Liver (tissue), 9 donors: ENCODE results near the gene TXLNG. TPM values are rescaled to one million over a fixed set of nuclear protein-coding genes. Genes with fewer than 3 reads are reported as not detected.
A peak's percentile ranks its signal among the peaks of the same experiment; 100 is the strongest.

Source experiments
- DNase-seq: peaks from one replicate; pipeline ENCODE4 v3.0.0-alpha.2; 2017; ENCODE audit warnings: low spot score
- H3K27ac ChIP-seq, 2 donors: one replicate each; pipeline ENCODE4 v1.7.0; 2013; ENCODE audit warnings: inconsistent platforms in 2 of 2, low read length in 2 of 2, control low read depth in 1 of 2, low read depth in 1 of 2, mild to moderate bottlenecking in 1 of 2
- H3K27me3 ChIP-seq, 4 donors: one replicate each; pipeline versions ENCODE4 v1.6.1 to v1.7.0; 2013; ENCODE audit warnings: low read length in 3 of 4, inconsistent platforms in 1 of 4, mild to moderate bottlenecking in 1 of 4, moderate library complexity in 1 of 4; ENCODE audit not compliant: control insufficient read depth in 4 of 4, insufficient read depth in 4 of 4
- H3K36me3 ChIP-seq, 4 donors: one replicate each; pipeline versions ENCODE4 v1.6.1 to v1.7.0; 2013; ENCODE audit warnings: low read length in 3 of 4, mild to moderate bottlenecking in 3 of 4, low read depth in 1 of 4, moderate library complexity in 1 of 4; ENCODE audit not compliant: control insufficient read depth in 4 of 4, insufficient read depth in 3 of 4
- H3K4me1 ChIP-seq, 4 donors: one replicate each; pipeline versions ENCODE4 v1.6.1 to v1.7.0; 2013; ENCODE audit warnings: low read length in 3 of 4, mild to moderate bottlenecking in 3 of 4, moderate library complexity in 1 of 4; ENCODE audit not compliant: control insufficient read depth in 4 of 4, insufficient read depth in 4 of 4
- H3K4me3 ChIP-seq, 3 donors: one replicate each; pipeline versions ENCODE4 v1.6.1 to v1.7.0; 2013; ENCODE audit warnings: low read length in 3 of 3, control low read depth in 1 of 3, low read depth in 1 of 3, mild to moderate bottlenecking in 1 of 3
- H3K9ac ChIP-seq, 2 donors: one replicate each; pipeline ENCODE4 v1.7.0; 2013; ENCODE audit warnings: low read length in 2 of 2, mild to moderate bottlenecking in 2 of 2, moderate library complexity in 2 of 2, control low read depth in 1 of 2, low read depth in 1 of 2
- H3K9me3 ChIP-seq, 4 donors: one replicate each; pipeline versions ENCODE4 v1.6.1 to v1.7.0; 2013; ENCODE audit warnings: low read length in 3 of 4; ENCODE audit not compliant: control insufficient read depth in 4 of 4
- EGR1 ChIP-seq, 2 donors: IDR thresholded peaks; 2 replicates each; pipeline ENCODE4 v1.6.1; 2016 to 2018; ENCODE audit warnings: antibody characterized with exemption in 2 of 2, low read depth in 2 of 2
- FOXA1 ChIP-seq: IDR thresholded peaks from 2 replicates; pipeline ENCODE4 v1.6.1; 2016; ENCODE audit warnings: antibody characterized with exemption
- FOXA2 ChIP-seq: IDR thresholded peaks from 2 replicates; pipeline ENCODE4 v1.6.1; 2016; ENCODE audit warnings: antibody characterized with exemption
- GABPA ChIP-seq, 2 donors: IDR thresholded peaks in 1 of 2; conservative IDR thresholded peaks in 1 of 2; 2 replicates each; pipeline ENCODE4 v1.6.1; 2016; ENCODE audit warnings: antibody characterized with exemption in 2 of 2, mild to moderate bottlenecking in 1 of 2, moderate library complexity in 1 of 2
- HNF4A ChIP-seq, 2 donors: conservative IDR thresholded peaks; 2 replicates each; pipeline ENCODE4 v1.6.1; 2016; ENCODE audit warnings: antibody characterized with exemption in 2 of 2, mild to moderate bottlenecking in 2 of 2
- HNF4G ChIP-seq: IDR thresholded peaks from 2 replicates; pipeline ENCODE4 v1.6.1; 2016; ENCODE audit warnings: antibody characterized with exemption
- JUND ChIP-seq, 2 donors: IDR thresholded peaks; 2 replicates each; pipeline ENCODE4 v1.6.1; 2016; ENCODE audit warnings: antibody characterized with exemption in 2 of 2
- NR2F2 ChIP-seq: IDR thresholded peaks from 2 replicates; pipeline ENCODE4 v1.6.1; 2016; ENCODE audit warnings: antibody characterized with exemption
- RAD21 ChIP-seq, 2 donors: IDR thresholded peaks; 2 replicates each; pipeline ENCODE4 v1.6.1; 2016; ENCODE audit warnings: antibody characterized with exemption in 2 of 2, mild to moderate bottlenecking in 2 of 2
- SP1 ChIP-seq: IDR thresholded peaks from 2 replicates; pipeline ENCODE4 v1.6.1; 2018; ENCODE audit warnings: antibody characterized with exemption, mild to moderate bottlenecking
- TAF1 ChIP-seq: conservative IDR thresholded peaks from 2 replicates; pipeline ENCODE4 v1.6.1; 2016; ENCODE audit warnings: antibody characterized with exemption, mild to moderate bottlenecking
- YY1 ChIP-seq: IDR thresholded peaks from 2 replicates; pipeline ENCODE4 v1.6.1; 2016; ENCODE audit warnings: antibody characterized with exemption, mild to moderate bottlenecking
- WGBS: extraction: QIAGEN DNeasy Blood & Tissue Kit; methylation state at CpG from one replicate; pipeline ENCODE4 v1.1.7; 2013; 5-methylcytosine and 5-hydroxymethylcytosine counted together
- polyA plus RNA-seq, 2 donors: library from polyadenylated mRNA; stranded (reverse) in 1 of 2; unstranded in 1 of 2; fragments of 200-250 nt in 1 of 2; fragments of >200 nt in 1 of 2; fragmentation: Nextera tagmentation in 1 of 2; extraction: Ambion mirVana in 1 of 2; gene quantifications; one replicate each; pipeline versions ENCODE4 v1.2.1 to v1.2.3, GENCODE V29; 2013 to 2015
- total RNA-seq, 2 donors: library from RNA; depleted of rRNA; stranded (reverse); fragments of >200 nt; gene quantifications; one replicate each; pipeline ENCODE4 v1.2.3, GENCODE V29; 2014
- TF ChIP-seq, protein P1 (sequence below): IDR thresholded peaks from 2 replicates; pipeline ENCODE4 v1.6.1; 2016; ENCODE audit warnings: antibody characterized with exemption
- TF ChIP-seq, protein P2 (sequence below): IDR thresholded peaks from 2 replicates; pipeline ENCODE4 v1.6.1; 2016; ENCODE audit warnings: antibody characterized with exemption
- TF ChIP-seq, protein P3 (sequence below): IDR thresholded peaks from 2 replicates; pipeline ENCODE4 v1.6.1; 2016; ENCODE audit warnings: antibody characterized with exemption, mild to moderate bottlenecking
- TF ChIP-seq, protein P4 (sequence below): fragments of 150-350 bp; IDR thresholded peaks from 2 replicates; pipeline ENCODE4 v1.5.1; 2017; ENCODE audit warnings: improper control_type of control experiment, low read depth, low read length; ENCODE audit not compliant: missing input control
- TF ChIP-seq, protein P5 (sequence below): IDR thresholded peaks from 2 replicates; pipeline ENCODE4 v1.6.1; 2016; ENCODE audit warnings: antibody characterized with exemption
- donor health status: healthy.
- donor health status: healthy.
- donor health status: healthy.
- donor health status: healthy.
- donor health status: healthy.

TXLNG gene
- total and polyA plus RNA-seq, 4 donors, result 3.7 to 7.4 (median 5.1) TPM

DNA sequence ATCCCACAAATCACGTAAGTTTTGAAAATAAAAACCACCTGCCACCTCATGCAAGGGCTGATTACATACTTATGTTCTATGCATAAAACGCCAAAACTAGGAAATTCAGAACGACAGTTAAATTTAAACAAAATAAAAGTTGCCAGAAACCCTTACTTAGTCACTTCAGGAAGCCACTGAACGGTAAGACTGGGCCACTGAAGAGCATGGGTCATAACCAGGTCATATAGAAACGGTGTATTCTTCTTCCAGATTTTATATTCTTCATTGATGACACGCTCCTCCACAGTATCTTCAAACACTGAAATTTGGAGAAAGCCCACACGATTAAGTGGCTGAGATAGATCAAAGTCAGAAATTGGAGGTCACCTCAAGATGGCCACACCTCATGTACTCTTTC is 82.7 kb downstream of the TXLNG start:
- H3K9ac ChIP-seq, result peak overlapping the region in 1 of 2 donors; percentile 22
- peaks cover 5 to 24% (median 19%) of the 10 kb centered on the region in 4 donors for H3K4me1 ChIP-seq
- H3K27ac ChIP-seq, result no peak overlapping the region
- no peak for DNase-seq
- H3K27me3 ChIP-seq, result no peaks in the 10 kb centered on the region
- H3K9me3 ChIP-seq, result no peaks in the 10 kb centered on the region
- peak overlapping the region; percentile 61 to 86 (median 83) for H3K4me3 ChIP-seq
- TF ChIP-seq YY1 (peak; percentile 27), RAD21 (IDR thresholded peaks at IDR 0.05) (no peak)
- peaks cover 0 to 4% (median 0%) of the 10 kb centered on the region in 4 donors for H3K36me3 ChIP-seq
- 9% methylated on average over 7 of the region's 7 CpGs for WGBS

DNA sequence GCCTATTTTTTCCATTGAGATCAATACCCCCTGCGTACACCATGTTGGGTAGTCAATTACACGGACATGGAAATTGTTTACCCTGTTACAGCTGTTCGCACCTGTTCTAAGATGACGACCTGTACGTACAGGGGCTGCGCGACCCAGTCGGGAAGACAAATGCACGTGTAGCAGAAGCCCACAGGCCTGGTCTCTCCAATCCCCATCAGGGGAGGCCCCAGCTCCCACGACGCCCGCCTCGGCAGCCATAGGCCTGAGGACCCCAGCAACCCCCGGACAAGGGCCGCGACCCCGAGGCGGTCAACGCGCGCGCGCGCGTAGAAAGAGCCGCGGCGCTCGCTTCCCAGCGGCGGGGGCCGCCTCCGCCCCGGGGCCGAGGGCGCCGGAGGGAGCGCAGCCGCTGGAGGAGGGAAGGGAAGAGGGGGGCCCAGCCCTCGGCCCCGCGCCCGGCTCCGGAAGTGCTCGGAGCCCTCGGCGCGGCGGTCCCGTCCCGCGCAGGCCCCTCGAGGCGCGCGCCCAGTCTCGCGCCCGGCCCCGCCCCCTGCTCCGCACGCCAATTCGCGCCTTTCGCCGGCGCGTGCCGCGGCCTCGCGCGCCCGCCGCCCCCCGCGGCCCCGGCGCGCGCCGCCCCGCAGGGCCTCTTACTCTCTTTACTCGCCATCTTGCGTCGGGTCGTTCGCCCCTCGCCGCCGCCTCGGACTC is 83.3 kb downstream of the TXLNG start:
- Histone ChIP-seq H3K9ac (no peak overlapping the region), H3K36me3 (peaks cover 0 to 4% (median 0%) of the 10 kb centered on the region in 4 donors), H3K4me3 (peak overlapping the region; percentile 76 to 86 (median 83)), H3K9me3 (no peaks in the 10 kb centered on the region), H3K27me3 (no peaks in the 10 kb centered on the region), H3K4me1 (peaks cover 5 to 27% (median 19%) of the 10 kb centered on the region in 4 donors), H3K27ac (peak overlapping the region; percentile 73 to 86)
- under 1% methylated on average over 84 of the region's 92 CpGs for WGBS
- peak; percentile 45 for DNase-seq
- TF ChIP-seq, protein P1, sequence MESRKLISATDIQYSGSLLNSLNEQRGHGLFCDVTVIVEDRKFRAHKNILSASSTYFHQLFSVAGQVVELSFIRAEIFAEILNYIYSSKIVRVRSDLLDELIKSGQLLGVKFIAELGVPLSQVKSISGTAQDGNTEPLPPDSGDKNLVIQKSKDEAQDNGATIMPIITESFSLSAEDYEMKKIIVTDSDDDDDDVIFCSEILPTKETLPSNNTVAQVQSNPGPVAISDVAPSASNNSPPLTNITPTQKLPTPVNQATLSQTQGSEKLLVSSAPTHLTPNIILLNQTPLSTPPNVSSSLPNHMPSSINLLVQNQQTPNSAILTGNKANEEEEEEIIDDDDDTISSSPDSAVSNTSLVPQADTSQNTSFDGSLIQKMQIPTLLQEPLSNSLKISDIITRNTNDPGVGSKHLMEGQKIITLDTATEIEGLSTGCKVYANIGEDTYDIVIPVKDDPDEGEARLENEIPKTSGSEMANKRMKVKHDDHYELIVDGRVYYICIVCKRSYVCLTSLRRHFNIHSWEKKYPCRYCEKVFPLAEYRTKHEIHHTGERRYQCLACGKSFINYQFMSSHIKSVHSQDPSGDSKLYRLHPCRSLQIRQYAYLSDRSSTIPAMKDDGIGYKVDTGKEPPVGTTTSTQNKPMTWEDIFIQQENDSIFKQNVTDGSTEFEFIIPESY, result no peak
- TF ChIP-seq NR2F2 (no peak), EGR1 (IDR thresholded peaks at IDR 0.05; ENCODE audit: low read depth in 2 of 2) (no peak), HNF4A (conservative IDR thresholded peaks at IDR 0.05) (no peak), HNF4G (no peak), GABPA (IDR thresholded peaks at IDR 0.05 in 1 of 2, conservative IDR thresholded peaks at IDR 0.05 in 1 of 2) (no peak), FOXA2 (no peak), TAF1 (no peak), FOXA1 (no peak), SP1 (no peak), YY1 (no peak), JUND (IDR thresholded peaks at IDR 0.05) (no peak), RAD21 (IDR thresholded peaks at IDR 0.05) (no peak)
- TF ChIP-seq, protein P2, sequence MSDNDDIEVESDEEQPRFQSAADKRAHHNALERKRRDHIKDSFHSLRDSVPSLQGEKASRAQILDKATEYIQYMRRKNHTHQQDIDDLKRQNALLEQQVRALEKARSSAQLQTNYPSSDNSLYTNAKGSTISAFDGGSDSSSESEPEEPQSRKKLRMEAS, result no peak
- TF ChIP-seq, protein P3, sequence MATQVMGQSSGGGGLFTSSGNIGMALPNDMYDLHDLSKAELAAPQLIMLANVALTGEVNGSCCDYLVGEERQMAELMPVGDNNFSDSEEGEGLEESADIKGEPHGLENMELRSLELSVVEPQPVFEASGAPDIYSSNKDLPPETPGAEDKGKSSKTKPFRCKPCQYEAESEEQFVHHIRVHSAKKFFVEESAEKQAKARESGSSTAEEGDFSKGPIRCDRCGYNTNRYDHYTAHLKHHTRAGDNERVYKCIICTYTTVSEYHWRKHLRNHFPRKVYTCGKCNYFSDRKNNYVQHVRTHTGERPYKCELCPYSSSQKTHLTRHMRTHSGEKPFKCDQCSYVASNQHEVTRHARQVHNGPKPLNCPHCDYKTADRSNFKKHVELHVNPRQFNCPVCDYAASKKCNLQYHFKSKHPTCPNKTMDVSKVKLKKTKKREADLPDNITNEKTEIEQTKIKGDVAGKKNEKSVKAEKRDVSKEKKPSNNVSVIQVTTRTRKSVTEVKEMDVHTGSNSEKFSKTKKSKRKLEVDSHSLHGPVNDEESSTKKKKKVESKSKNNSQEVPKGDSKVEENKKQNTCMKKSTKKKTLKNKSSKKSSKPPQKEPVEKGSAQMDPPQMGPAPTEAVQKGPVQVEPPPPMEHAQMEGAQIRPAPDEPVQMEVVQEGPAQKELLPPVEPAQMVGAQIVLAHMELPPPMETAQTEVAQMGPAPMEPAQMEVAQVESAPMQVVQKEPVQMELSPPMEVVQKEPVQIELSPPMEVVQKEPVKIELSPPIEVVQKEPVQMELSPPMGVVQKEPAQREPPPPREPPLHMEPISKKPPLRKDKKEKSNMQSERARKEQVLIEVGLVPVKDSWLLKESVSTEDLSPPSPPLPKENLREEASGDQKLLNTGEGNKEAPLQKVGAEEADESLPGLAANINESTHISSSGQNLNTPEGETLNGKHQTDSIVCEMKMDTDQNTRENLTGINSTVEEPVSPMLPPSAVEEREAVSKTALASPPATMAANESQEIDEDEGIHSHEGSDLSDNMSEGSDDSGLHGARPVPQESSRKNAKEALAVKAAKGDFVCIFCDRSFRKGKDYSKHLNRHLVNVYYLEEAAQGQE, result no peak
- TF ChIP-seq, protein P4, sequence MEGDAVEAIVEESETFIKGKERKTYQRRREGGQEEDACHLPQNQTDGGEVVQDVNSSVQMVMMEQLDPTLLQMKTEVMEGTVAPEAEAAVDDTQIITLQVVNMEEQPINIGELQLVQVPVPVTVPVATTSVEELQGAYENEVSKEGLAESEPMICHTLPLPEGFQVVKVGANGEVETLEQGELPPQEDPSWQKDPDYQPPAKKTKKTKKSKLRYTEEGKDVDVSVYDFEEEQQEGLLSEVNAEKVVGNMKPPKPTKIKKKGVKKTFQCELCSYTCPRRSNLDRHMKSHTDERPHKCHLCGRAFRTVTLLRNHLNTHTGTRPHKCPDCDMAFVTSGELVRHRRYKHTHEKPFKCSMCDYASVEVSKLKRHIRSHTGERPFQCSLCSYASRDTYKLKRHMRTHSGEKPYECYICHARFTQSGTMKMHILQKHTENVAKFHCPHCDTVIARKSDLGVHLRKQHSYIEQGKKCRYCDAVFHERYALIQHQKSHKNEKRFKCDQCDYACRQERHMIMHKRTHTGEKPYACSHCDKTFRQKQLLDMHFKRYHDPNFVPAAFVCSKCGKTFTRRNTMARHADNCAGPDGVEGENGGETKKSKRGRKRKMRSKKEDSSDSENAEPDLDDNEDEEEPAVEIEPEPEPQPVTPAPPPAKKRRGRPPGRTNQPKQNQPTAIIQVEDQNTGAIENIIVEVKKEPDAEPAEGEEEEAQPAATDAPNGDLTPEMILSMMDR, result no peak
- TF ChIP-seq, protein P5, sequence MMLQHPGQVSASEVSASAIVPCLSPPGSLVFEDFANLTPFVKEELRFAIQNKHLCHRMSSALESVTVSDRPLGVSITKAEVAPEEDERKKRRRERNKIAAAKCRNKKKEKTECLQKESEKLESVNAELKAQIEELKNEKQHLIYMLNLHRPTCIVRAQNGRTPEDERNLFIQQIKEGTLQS, result no peak
